Measurements from ENCODE around the gene CTNNA2. TPM values are rescaled to one million over a fixed set of nuclear protein-coding genes. Genes with fewer than 3 reads are reported as not detected.
"Not testable (repeated sequence)": the region's sequence is repeated elsewhere in the genome, so short reads cannot be mapped to it uniquely, and the experiment has no call there.

Gene CTNNA2
- total RNA-seq, 1 experiment from 2014 or later, result 0.41 TPM

DNA sequence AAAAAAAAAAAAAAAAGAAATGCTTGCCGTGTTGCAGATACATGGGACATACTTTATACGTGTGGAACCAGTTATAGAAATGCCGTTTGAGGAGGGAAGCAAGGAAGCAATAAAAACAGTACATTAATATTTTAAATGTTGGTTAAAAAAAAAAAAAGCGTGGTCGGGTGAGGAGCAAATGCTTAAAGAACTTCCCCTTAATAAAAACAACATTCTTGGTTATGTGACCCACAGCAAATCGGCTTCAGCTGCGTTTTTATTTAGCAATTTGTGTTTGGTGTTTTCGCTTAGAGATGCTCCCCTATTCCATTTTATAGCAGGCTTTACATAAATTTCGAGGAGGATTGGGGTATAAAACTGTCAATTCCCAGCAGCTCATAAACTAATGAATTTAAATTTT, 568.1 kb downstream of the CTNNA2 start:
- no peak for DNase-seq (ENCODE audit: low spot score)
- in situ Hi-C loops (cut with HindIII; ENCODE audit: low sequenced_read_pairs), result no loop called here

DNA sequence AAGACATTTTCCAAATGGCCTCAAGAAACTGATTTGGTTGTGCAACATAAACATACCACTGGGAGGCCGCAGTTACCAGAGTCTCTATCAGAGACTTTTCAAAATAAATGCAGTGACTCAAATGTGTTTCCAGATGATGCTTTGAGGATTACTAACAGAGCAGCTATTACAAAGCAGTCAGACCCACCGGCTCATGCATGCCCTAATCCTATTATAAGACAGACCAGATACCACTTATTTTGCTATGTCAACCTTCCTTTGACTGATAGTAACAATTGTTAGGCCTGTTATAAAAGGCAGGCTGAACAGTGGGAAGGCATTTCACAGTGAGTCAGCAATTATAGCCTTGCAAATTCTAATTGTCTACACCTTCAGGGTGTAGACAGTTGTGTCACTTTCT, 574.0 kb downstream of the CTNNA2 start:
- in situ Hi-C loops (cut with HindIII; ENCODE audit: low sequenced_read_pairs), result no loop called here
- DNase-seq (ENCODE audit: low spot score), result no peak

DNA sequence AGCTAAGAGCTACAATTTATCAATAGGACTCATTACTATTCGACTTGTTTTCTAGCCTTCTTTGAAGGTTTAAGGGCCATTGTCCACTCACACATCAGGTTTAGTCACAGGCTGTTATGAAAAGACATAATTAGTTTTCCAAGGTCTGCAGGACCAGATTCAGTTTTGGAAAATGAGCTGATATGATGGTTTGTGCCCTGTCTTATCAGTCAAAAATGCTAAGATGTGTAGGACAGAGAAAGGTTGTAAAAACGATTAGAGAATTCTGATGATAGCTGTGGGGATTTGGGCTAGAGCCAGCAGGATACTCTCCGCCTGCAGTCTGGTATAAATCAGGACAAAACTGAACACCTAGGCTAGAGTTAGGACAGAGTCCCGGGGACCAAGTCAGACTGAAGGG, 578.4 kb downstream of the CTNNA2 start:
- in situ Hi-C loops (cut with HindIII; ENCODE audit: low sequenced_read_pairs), result no loop called here
- no peak for DNase-seq (ENCODE audit: low spot score)

DNA sequence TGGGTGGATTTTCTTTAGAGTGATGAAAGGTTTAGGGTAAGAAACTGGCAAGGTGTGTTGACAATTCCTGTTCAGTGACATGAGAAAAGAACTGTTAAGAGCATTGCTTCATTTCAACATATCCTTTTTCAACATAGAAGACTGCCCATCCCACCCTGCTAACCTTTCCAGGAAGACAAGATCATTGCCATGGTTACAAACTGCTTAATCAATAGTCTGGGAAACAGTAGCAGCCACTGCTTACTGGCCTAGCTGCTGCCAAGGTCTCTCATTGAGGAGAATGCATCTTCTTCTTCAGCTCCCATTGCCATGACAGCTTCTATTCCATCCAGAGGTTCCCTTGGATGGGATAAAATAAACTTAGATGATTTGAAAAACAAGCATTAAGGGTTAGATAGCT, 579.6 kb downstream of the CTNNA2 start:
- in situ Hi-C loops (cut with HindIII; ENCODE audit: low sequenced_read_pairs), result no loop called here
- no peak for DNase-seq (ENCODE audit: low spot score)

DNA sequence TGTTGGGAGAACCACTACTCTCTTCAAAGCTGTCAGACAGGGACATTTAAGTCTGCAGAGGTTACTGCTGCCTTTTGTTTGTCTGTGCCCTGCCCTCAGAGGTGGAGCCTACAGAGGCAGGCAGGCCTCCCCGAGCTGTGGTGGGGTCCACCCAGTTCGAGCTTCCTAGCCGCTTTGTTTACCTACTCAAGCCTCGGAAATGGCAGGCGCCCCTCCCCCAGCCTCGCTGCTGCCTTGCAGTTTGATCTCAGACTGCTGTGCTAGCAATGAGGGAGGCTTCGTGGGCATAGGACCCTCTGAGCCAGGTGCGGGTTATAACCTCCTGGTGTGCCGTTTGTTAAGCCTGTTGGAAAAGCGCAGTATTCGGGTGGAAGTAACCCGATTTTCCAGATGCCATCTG, 585.7 kb downstream of the CTNNA2 start:
- DNase-seq (ENCODE audit: low spot score); in situ Hi-C loops (cut with HindIII; ENCODE audit: low sequenced_read_pairs): not testable (repeated sequence)

DNA sequence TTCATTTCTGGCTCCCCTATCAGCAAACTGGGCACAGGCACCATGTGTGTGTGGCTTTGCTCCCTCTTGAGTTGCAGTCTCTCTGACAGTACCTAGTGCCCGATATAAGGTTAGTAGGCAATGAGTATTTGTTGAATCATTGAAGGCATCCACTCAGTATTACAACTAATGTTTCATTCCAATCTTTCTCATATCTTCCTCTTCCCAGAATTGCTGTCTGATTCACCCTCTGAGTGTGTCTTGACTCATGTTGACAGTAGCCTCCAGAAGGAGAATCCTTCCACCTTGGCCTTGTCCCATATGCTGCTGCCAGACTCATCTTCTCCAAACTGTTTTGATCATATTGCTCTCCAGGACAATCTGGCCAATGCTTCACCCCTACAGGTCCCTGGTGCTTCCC, 589.2 kb downstream of the CTNNA2 start:
- DNase-seq (ENCODE audit: low spot score), result no peak

DNA sequence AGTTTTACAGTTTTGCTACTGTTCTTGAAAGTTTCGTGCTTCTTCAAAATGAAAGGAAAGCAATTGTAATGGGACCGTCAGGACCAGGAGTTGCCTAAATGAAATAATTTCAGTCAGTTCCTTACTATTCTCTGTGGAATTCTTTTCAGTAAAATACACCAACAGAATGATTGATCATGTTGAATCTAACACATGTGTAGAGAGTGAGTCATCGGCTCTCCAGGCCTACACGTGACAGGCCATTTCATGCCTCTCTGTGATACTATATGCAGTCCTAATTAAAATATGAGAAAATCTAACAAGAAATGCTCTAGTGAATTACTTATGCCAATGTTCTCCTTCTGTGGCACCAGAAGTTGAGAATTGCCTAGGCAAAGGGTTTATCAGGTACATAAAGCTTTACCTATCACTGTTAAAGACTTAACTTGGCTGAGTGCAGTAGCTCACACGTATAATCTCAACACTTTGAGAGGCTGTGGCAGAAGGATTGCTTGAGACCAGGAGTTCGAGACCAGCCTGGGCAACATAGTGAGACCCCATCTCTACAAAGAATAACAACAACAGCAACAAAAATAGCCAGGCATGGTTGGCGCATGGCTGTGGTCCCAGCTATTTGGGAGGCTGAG, 592.3 kb downstream of the CTNNA2 start:
- no peak for DNase-seq (ENCODE audit: low spot score)
- in situ Hi-C loops (cut with HindIII; ENCODE audit: low sequenced_read_pairs), result no loop called here

More for the DNA sequence above, 589.2 kb downstream of the CTNNA2 start:
- in situ Hi-C loops (cut with HindIII; ENCODE audit: low sequenced_read_pairs), result no loop called here

DNA sequence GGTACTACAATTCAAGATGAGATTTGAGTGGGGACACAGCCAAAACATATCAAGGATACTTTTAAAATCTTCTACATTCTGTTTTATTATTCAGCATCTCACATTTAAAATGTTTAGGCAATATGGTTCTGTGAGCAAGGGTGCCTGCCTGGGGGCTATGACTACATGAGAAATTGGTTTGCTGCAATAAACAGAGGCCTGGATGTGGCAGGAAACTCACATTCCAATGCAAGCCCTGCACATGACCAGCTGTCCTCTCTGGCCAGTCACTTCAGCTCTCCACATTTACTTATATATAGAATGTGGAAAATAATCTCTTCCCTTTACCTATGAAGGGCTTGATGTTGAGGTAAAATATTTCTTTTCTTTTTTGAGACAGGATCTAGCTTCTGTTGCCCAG, 598.3 kb downstream of the CTNNA2 start:
- no peak for DNase-seq (ENCODE audit: low spot score)

DNA sequence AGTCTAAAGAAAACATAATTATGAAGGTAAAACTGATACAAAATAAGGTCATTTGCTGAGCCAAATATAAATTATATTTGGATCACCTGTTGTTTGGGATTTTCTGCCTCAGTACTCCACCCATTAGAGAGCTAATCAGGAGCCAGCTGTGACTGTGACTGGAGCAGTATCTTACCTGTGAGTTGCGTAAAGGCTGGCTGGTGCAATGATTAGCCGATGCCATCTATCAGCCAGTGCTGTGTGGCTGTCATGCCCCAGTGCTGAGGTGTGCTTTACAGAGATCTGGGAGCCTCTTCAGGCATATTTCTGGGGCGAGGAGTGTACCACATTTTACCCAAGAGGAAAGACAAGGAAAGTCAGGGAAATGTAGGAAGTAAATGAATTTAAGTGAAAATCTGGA, 599.9 kb downstream of the CTNNA2 start:
- no peak for DNase-seq (ENCODE audit: low spot score)

More for the DNA sequence above, 598.3 kb downstream of the CTNNA2 start:
- in situ Hi-C loops (cut with HindIII; ENCODE audit: low sequenced_read_pairs), result no loop called here

DNA sequence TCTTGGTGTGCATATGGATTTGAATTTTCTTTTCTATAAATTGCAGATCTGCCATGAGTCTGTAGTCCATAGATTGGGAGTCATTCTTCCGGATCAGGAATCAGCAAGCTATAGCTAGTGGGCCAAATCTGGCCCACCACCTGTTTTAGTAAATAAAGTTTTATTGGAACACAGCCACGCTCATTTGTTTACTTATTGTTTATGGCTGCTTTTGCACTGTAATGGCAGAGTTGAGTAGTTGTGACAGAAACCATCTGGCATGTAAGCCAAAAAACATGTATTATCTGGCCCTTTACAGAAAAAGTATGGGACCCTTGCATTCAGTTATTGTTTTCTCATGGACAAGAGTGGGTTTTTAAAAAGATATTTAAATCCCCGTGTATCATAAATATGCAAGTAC, 600.5 kb downstream of the CTNNA2 start:
- no peak for DNase-seq (ENCODE audit: low spot score)
- in situ Hi-C loops (cut with HindIII; ENCODE audit: low sequenced_read_pairs), result no loop called here

More for the DNA sequence above, 599.9 kb downstream of the CTNNA2 start:
- in situ Hi-C loops (cut with HindIII; ENCODE audit: low sequenced_read_pairs), result no loop called here

DNA sequence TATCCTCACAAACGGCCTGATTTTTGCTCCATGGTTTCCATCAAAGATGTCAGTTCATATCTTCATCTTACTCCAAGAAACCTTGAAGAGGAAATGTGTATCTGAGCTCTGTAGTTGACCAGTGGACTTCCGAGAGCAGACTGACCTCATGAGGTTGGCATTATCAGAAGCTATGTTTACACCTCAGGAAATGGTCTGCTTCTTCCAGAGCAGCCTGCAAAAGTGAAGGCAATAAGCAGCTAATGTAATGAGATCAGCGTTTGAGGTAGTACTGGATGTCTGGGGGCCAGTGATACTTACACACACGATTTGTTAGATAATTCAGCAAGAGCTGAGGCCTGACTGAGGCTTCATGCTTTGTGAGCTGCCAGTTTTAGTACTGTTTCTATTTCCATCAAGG, 602.0 kb downstream of the CTNNA2 start:
- in situ Hi-C loops (cut with HindIII; ENCODE audit: low sequenced_read_pairs), result no loop called here
- DNase-seq (ENCODE audit: low spot score), result no peak

DNA sequence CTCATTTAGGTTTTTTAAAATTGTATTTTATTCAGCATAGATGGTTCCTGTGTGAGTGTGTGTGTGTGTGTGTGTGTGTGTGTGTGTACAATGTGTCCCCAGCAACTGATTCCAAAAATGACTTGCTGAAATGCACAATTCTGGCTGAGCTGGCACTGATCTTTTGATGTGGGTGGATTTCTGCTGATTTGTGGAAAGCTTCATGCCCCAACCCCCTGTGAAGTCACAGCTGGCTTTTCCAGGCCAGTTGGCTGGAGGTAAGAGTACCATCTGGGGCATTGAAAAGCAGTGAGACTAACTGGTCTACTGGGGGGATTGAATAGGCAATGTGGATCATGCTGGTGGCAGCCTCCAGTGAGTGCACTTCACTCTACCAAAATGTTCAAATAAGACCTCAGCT, 604.5 kb downstream of the CTNNA2 start:
- in situ Hi-C loops (cut with HindIII; ENCODE audit: low sequenced_read_pairs), result no loop called here

DNA sequence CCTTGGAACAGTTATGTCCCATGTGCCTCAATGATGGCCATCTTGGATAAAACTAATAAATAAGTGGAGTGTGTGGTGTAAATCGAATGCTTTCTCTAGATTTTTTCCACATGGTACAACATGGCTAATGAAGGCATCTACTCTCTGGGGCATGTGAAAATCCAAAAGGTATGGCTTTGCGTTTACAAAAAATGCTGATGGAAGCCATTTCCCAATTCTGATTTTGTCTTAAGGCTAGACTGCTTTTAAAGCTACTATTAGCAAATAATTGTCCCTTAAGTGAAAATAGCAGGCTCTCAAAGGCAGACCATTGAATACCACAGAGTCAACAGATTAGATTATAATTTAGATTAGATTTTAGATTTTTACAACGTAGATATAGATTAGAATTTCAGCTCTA, 608.0 kb downstream of the CTNNA2 start:
- no peak for DNase-seq (ENCODE audit: low spot score)
- in situ Hi-C loops (cut with HindIII; ENCODE audit: low sequenced_read_pairs), result no loop called here

More for the DNA sequence above, 604.5 kb downstream of the CTNNA2 start:
- DNase-seq (ENCODE audit: low spot score), result peak; percentile 5

DNA sequence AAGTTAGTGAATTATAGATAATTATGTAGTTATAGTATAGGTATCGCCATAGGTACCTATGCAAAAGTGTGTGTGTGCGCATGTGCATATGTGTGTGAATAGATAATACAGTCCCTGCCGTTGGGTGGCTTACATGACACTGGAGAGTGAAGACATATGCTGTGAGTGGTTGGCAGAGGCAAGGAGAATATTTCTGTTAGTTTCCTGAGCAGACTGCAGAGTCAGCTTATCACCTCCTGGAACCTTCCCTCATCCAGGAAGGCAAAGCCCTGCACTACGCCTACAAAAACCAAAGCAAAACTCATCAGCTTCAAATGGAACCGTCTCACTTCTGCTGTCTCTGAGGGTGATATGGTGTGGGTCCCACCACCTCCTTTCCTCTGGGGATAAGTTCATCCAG, 609.8 kb downstream of the CTNNA2 start:
- no peak for DNase-seq (ENCODE audit: low spot score)
- in situ Hi-C loops (cut with HindIII; ENCODE audit: low sequenced_read_pairs), result no loop called here

DNA sequence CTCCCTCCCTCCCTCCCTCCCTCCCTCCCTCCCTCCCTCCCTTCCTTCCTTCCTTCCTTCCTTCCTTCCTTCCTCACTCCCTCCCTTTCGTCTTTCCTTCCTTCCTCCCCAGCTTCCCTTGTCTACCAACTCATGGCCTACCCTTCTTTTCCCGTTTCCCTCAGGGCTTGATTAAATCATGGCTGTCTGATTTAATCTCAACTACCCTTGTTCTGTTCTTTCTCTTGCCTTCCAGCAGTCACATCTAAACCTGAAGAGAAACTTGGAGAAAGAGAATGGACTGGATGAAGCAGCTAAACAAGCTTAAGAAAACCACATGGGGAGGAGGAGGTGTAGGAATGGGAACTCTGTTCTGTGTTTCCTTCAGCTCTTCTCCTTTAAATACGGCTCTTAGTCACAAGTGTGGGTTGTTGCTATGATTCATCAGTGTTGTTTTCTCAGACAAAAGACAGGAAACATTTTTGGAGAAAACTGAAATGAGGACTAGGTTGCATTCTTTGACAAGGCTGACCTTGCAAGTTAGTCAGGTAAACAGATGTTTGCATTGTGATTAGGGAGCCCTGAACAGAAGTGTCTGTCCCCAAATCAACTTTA, 613.8 kb downstream of the CTNNA2 start:
- DNase-seq (ENCODE audit: low spot score), result no peak
- in situ Hi-C loops (cut with HindIII; ENCODE audit: low sequenced_read_pairs), result no loop called here

DNA sequence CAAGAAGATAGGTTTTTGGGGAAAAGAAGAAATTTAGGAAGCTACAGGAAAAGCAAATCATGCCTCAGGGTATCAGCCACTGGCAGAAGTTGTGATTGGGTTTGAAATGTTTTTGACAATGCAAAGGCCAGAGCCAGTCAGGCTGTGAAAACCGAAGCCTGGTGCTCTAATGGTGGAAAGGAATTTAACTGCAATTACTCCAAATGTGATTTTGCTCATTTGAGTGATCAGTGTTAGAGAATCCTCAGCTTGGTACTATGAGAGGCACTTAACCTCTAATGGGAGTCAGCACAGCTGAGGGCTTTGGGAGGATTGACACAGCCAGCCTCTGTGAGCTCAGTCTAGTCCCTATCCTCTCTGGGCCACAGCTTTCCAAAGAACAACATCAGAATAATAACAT, 615.2 kb downstream of the CTNNA2 start:
- in situ Hi-C loops (cut with HindIII; ENCODE audit: low sequenced_read_pairs), result no loop called here
- no peak for DNase-seq (ENCODE audit: low spot score)

DNA sequence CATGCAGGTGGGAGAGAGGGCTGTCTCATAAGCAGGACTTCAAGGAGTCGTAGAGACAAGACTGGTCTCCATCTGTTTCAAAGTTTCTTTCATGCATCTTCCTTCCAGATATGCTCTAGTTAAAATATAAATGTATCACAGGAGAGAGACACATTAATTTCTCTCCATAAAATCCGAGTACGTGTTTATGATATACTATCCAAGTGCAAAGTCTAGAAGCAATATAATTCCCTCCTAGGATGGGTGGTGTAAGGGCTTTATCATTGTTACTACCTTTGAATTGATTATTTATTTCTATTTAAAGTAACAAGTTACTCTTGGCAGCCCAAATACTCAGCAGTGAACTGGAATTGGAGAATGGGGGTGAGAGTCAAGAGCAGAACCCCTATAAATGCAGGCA, 619.4 kb downstream of the CTNNA2 start:
- DNase-seq (ENCODE audit: low spot score), result no peak
- in situ Hi-C loops (cut with HindIII; ENCODE audit: low sequenced_read_pairs), result no loop called here

DNA sequence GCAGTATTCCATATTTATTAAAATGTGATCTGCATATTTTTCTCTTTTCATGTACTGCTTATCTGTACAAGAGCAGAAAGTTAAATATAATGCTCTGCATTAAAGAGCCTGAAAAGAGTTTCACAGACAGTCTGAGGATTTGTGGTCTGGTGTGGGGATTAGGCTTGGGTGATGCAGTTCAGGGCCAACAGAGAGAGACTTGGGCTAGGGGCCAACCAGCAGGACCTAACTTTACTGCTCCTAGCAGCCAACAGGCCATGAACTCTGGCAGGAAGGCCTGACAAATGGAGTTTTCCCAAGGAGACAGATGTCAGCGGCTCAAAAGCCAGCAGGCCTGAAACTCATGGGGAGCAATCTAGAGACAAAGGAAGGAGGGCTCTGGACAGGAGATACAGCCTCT, 622.1 kb downstream of the CTNNA2 start:
- in situ Hi-C loops (cut with HindIII; ENCODE audit: low sequenced_read_pairs), result no loop called here
- no peak for DNase-seq (ENCODE audit: low spot score)

DNA sequence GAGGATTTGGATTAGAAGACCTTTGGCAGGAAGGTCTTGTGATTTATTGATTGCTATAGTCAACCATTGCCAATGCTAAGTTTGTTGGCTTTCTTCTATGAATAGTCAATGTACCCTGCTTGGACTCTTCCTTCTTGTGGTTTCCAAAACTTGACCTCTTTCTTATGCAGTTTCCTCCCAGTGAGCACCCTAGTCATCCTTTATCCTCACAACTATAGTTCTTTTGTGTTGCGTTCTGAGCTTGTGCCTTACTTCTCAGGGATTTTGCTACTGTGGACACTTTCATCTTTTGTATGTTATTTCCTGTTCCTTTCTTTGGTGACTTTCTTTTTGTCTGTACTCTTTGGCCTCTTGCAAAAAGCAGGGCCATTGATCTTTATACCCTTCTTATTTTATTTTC, 623.5 kb downstream of the CTNNA2 start:
- no peak for DNase-seq (ENCODE audit: low spot score)
- in situ Hi-C loops (cut with HindIII; ENCODE audit: low sequenced_read_pairs), result no loop called here

DNA sequence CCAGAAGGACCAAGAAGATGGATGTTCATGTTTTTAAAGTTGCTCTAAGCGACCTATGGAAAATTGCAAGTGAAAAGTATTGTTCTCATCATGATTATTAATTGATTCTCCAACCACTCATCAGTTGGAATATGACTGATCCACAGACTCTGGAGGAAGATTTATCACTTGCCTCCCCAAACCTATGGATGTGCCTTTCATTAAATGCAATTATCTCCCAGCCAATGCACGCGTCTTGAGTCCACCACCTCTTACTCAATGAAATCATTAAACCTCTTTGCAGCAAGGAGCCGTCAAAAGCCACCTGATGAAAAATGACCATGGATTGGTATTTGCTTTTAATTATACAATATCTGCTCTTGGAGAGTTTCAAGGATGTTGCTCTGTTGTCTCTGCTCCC, 626.1 kb downstream of the CTNNA2 start:
- no peak for DNase-seq (ENCODE audit: low spot score)
- in situ Hi-C loops (cut with HindIII; ENCODE audit: low sequenced_read_pairs), result no loop called here

DNA sequence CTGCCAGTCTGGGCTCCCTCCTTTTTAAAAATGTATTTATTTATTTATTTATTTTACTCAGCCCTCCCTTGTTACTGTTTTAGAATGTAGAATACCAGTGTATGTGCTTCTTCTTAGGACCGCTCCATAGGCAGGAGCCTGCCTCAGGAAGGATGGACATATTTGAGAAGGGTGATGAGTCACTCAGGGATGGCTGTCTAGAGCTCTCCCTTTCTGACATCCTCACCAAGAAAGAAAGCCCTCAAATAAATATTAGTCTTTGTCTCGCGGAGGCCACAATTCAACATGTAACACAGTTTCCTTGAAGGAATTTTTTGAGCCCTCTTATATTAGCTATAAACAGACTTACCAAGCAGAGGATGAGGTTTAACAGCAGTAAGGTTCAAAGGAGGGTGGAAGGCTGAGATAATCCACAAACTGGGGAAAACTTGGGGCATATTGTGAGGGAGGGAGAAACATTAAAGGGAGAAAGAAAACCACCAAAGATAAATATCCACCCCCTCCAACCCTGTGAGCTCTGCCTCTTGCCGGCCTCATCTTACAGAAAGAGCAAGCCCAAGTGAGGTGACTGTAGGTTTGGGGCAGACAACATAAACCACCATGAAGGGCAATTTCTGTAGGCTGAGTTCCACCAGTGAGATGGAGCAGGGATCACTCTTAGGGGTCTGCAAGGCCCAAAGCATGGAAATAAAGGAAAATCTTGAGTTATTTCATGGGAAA, 628.3 kb downstream of the CTNNA2 start:
- in situ Hi-C loops (cut with HindIII; ENCODE audit: low sequenced_read_pairs), result no loop called here
- no peak for DNase-seq (ENCODE audit: low spot score)
